Measurements from ENCODE around the gene IL9.

IL9 gene

DNA sequence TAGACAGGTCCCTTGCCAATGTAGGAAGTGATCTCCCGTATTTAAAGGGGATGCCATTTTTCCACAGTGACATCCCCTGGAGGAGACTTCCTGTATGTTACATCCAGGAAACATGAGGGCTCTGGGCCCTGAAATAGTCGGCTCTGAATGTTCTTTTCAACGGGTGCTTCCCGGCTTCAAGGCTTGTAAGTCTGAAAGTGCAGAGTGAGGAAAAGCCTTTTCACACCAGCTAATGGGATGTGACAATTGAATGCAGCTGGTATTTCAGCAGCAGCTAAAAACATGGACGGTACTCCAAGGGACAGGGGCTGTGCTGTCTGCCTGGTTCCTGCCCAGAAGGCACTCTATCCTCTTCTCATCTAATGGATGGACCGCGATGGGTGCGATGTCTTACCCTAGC, 1.4 kb downstream of the IL9 start:
- H3K9me3 ChIP-seq (ENCODE audit: control insufficient read depth, low read length), result no peaks in the 10 kb centered on the region
- no peak overlapping the region for H3K27ac ChIP-seq (ENCODE audit: insufficient read depth, low read depth, low read length, poor library complexity, severe bottlenecking)
- no peaks in the 10 kb centered on the region for H3K27me3 ChIP-seq (ENCODE audit: control insufficient read depth, insufficient read depth, low read length, poor library complexity, severe bottlenecking)
- 85 to 87% methylated on average over 8 of the region's 8 CpGs for WGBS, 2 experiments
- H3K36me3 ChIP-seq (ENCODE audit: control insufficient read depth, insufficient read depth, low read length), result no peaks in the 10 kb centered on the region
- no peaks in the 10 kb centered on the region for H3K4me1 ChIP-seq (ENCODE audit: control insufficient read depth, insufficient read depth, low read length)
- no peak overlapping the region for H3K4me3 ChIP-seq (ENCODE audit: insufficient read depth, low read depth, low read length)

- H3K36me3 ChIP-seq (ENCODE audit: control insufficient read depth, insufficient read depth, low read length), result no peaks in the 10 kb centered on the region
- H3K9me3 ChIP-seq (ENCODE audit: control insufficient read depth, low read length), result no peaks in the 10 kb centered on the region
- H3K4me3 ChIP-seq (ENCODE audit: insufficient read depth, low read depth, low read length), result no peak overlapping the region
- no peaks in the 10 kb centered on the region for H3K4me1 ChIP-seq (ENCODE audit: control insufficient read depth, insufficient read depth, low read length)
- no peak overlapping the region for H3K27ac ChIP-seq (ENCODE audit: insufficient read depth, low read depth, low read length, poor library complexity, severe bottlenecking)
- peaks cover 13% of the 10 kb centered on the region for H3K27me3 ChIP-seq (ENCODE audit: control insufficient read depth, insufficient read depth, low read length, poor library complexity, severe bottlenecking)
Measured at GRCh38 chr5:135891791-135892190, 3.9 kb downstream of the IL9 start.

DNA sequence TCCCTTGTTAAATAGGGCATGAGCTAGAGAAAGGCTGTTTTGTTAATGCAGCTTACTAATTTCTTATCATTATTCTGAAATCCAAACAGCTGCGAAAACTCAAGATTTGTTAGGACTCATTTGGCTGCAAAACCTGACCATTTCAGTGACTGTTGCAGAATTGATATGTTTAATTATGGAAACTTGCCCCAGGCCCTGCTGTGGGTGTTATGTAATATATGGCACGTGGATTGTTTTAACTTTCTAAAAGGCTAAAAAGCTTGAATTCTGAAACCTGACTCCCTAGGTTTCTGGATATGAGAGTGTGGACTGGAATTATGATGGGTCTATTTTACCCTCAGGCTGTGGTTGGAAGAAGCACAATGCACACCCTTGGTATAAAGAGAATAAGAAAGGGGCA, 4.4 kb downstream of the IL9 start:
- no peaks in the 10 kb centered on the region for H3K4me1 ChIP-seq (ENCODE audit: control insufficient read depth, insufficient read depth, low read length)
- peaks cover 13% of the 10 kb centered on the region for H3K27me3 ChIP-seq (ENCODE audit: control insufficient read depth, insufficient read depth, low read length, poor library complexity, severe bottlenecking)
- H3K4me3 ChIP-seq (ENCODE audit: insufficient read depth, low read depth, low read length), result no peak overlapping the region
- no peak overlapping the region for H3K27ac ChIP-seq (ENCODE audit: insufficient read depth, low read depth, low read length, poor library complexity, severe bottlenecking)
- no peaks in the 10 kb centered on the region for H3K36me3 ChIP-seq (ENCODE audit: control insufficient read depth, insufficient read depth, low read length)
- WGBS, 2 experiments, result 80 to 89% methylated on average over 2 of the region's 2 CpGs
- no peaks in the 10 kb centered on the region for H3K9me3 ChIP-seq (ENCODE audit: control insufficient read depth, low read length)

GRCh38 chr5:135890867-135891266, 4.8 kb downstream of the IL9 start:
- Histone ChIP-seq H3K27ac (ENCODE audit: insufficient read depth, low read depth, low read length, poor library complexity, severe bottlenecking) (no peak overlapping the region), H3K27me3 (ENCODE audit: control insufficient read depth, insufficient read depth, low read length, poor library complexity, severe bottlenecking) (peaks cover 13% of the 10 kb centered on the region), H3K9me3 (ENCODE audit: control insufficient read depth, low read length) (no peaks in the 10 kb centered on the region), H3K4me3 (ENCODE audit: insufficient read depth, low read depth, low read length) (no peak overlapping the region), H3K36me3 (ENCODE audit: control insufficient read depth, insufficient read depth, low read length) (no peaks in the 10 kb centered on the region), H3K4me1 (ENCODE audit: control insufficient read depth, insufficient read depth, low read length) (no peaks in the 10 kb centered on the region)
- WGBS, 2 experiments, result 92 to 94% methylated on average over 4 to 5 of the region's 5 CpGs

DNA sequence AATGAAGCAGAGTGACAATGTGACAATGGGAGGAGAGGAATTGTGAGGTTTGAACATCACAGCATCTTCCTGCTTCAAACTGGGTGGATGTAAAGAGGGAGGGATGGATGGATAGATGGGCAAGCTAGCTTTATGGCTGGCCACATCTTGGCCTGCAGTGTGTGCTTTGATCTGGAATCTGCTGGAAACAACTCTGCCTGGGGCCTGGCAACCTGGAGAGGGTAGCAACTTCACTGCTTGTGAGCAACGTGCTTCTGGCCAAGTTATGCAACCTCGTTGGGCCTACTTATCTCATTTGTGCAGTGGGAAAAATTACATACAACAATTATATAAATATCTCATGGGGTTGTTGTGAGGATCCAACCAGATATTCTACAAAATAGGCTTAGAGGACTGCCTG, 5.3 kb downstream of the IL9 start:
- Histone ChIP-seq H3K4me3 (ENCODE audit: insufficient read depth, low read depth, low read length) (no peak overlapping the region), H3K27ac (ENCODE audit: insufficient read depth, low read depth, low read length, poor library complexity, severe bottlenecking) (no peak overlapping the region), H3K27me3 (ENCODE audit: control insufficient read depth, insufficient read depth, low read length, poor library complexity, severe bottlenecking) (peaks cover 18% of the 10 kb centered on the region), H3K36me3 (ENCODE audit: control insufficient read depth, insufficient read depth, low read length) (no peaks in the 10 kb centered on the region), H3K9me3 (ENCODE audit: control insufficient read depth, low read length) (no peaks in the 10 kb centered on the region), H3K4me1 (ENCODE audit: control insufficient read depth, insufficient read depth, low read length) (no peaks in the 10 kb centered on the region)
- WGBS, 2 experiments, result 81 to 88% methylated on average over 1 to 2 of the region's 2 CpGs

DNA sequence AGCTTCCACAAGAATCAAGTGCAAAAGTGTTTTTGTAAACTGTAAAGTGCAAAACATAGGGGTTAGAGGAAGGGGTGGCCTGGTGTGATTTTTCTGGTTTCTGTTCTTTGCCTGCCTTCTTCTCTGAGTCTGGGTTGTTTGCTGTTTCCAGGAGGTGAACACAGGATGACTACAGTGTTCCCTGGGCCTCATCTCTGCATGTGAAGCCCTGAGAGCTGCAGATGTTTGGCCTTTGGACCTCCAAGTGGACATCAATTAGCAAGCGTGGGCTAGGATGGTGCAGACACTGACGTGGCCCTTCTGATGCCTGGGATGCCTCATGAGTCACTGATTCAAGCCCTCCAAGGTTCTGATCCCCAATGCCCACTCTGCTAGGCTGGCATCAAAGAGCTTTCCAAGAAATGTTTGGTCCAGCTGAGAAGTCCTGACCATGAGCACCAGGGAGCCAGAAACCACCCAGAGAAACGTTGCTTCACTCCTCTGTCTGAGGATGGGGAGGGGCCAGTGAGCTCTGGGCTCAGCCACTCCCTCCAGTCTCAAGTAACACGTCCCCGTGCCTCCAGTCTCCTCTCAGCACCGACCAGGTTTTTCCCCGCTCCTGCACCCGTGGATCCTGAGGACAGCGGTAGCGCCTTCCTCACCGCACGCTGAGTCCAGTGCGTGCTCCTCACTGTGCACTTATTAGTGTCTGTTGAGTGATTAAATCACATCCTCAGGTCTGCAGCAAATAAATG, 7.6 kb downstream of the IL9 start:
- H3K36me3 ChIP-seq (ENCODE audit: control insufficient read depth, insufficient read depth, low read length), result no peaks in the 10 kb centered on the region
- no peaks in the 10 kb centered on the region for H3K9me3 ChIP-seq (ENCODE audit: control insufficient read depth, low read length)
- H3K4me1 ChIP-seq (ENCODE audit: control insufficient read depth, insufficient read depth, low read length), result no peaks in the 10 kb centered on the region
- H3K27ac ChIP-seq (ENCODE audit: insufficient read depth, low read depth, low read length, poor library complexity, severe bottlenecking), result no peak overlapping the region
- peaks cover 18% of the 10 kb centered on the region for H3K27me3 ChIP-seq (ENCODE audit: control insufficient read depth, insufficient read depth, low read length, poor library complexity, severe bottlenecking)
- no peak overlapping the region for H3K4me3 ChIP-seq (ENCODE audit: insufficient read depth, low read depth, low read length)
- WGBS, 2 experiments, result 44 to 45% methylated on average over 13 of the region's 13 CpGs

DNA sequence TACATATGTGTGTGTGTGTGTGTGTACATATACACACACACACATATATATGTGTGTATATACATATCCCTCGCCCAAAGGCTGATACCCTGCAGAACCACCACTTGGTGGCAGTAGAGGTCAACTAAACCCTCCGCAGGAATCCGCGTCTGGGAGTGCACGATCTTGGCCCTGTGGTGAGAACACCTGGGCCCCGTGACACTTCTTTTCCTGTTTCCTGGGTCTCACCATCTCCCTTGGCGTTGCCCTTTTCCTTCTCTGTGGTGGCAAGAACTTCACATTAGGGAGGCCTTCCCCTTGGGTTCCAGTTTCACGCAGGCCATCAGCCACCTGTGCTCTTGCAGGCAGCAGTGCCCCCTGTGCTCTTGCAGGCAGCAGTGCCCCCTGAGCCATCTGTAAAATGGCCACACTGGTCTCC, 8.2 kb downstream of the IL9 start:
- Histone ChIP-seq H3K27ac (ENCODE audit: insufficient read depth, low read depth, low read length, poor library complexity, severe bottlenecking) (no peak overlapping the region), H3K36me3 (ENCODE audit: control insufficient read depth, insufficient read depth, low read length) (no peaks in the 10 kb centered on the region), H3K4me3 (ENCODE audit: insufficient read depth, low read depth, low read length) (no peak overlapping the region), H3K27me3 (ENCODE audit: control insufficient read depth, insufficient read depth, low read length, poor library complexity, severe bottlenecking) (peaks cover 18% of the 10 kb centered on the region), H3K9me3 (ENCODE audit: control insufficient read depth, low read length) (no peaks in the 10 kb centered on the region), H3K4me1 (ENCODE audit: control insufficient read depth, insufficient read depth, low read length) (no peaks in the 10 kb centered on the region)
- WGBS, 2 experiments, result 8 to 9% methylated on average over 8 of the region's 8 CpGs

DNA sequence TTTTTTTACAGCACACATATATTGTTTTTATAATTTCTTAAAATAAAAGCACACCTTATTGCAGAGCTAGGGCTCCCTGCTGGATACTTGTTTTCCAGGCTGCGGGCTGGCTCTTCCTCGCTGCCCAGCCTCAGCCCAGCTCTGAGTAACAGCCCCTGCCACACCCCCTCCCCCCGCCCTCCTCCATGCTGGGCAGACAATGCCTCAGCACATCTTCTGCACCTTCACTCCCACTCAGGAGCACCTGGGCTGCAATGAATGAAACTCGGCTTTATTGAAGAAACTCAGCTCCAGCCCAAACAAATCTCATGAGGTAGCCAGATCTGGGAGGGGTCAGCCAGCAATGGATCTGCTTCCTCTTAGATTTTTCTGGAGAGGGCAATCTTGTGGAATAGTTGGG, 9.5 kb downstream of the IL9 start:
- Histone ChIP-seq H3K27ac (ENCODE audit: insufficient read depth, low read depth, low read length, poor library complexity, severe bottlenecking) (no peak overlapping the region), H3K27me3 (ENCODE audit: control insufficient read depth, insufficient read depth, low read length, poor library complexity, severe bottlenecking) (peaks cover 18% of the 10 kb centered on the region), H3K9me3 (ENCODE audit: control insufficient read depth, low read length) (no peaks in the 10 kb centered on the region), H3K4me3 (ENCODE audit: insufficient read depth, low read depth, low read length) (no peak overlapping the region), H3K4me1 (ENCODE audit: control insufficient read depth, insufficient read depth, low read length) (no peaks in the 10 kb centered on the region), H3K36me3 (ENCODE audit: control insufficient read depth, insufficient read depth, low read length) (no peaks in the 10 kb centered on the region)
- WGBS, 2 experiments, result 44 to 48% methylated on average over 3 to 4 of the region's 4 CpGs

- Histone ChIP-seq H3K36me3 (ENCODE audit: control insufficient read depth, insufficient read depth, low read length) (no peaks in the 10 kb centered on the region), H3K27me3 (ENCODE audit: control insufficient read depth, insufficient read depth, low read length, poor library complexity, severe bottlenecking) (peaks cover 18% of the 10 kb centered on the region), H3K9me3 (ENCODE audit: control insufficient read depth, low read length) (no peaks in the 10 kb centered on the region), H3K4me3 (ENCODE audit: insufficient read depth, low read depth, low read length) (no peak overlapping the region), H3K27ac (ENCODE audit: insufficient read depth, low read depth, low read length, poor library complexity, severe bottlenecking) (no peak overlapping the region), H3K4me1 (ENCODE audit: control insufficient read depth, insufficient read depth, low read length) (no peaks in the 10 kb centered on the region)
- 95 to 96% methylated on average over 3 of the region's 3 CpGs for WGBS, 2 experiments
Measured at GRCh38 chr5:135885031-135885430, 10.6 kb downstream of the IL9 start.

DNA sequence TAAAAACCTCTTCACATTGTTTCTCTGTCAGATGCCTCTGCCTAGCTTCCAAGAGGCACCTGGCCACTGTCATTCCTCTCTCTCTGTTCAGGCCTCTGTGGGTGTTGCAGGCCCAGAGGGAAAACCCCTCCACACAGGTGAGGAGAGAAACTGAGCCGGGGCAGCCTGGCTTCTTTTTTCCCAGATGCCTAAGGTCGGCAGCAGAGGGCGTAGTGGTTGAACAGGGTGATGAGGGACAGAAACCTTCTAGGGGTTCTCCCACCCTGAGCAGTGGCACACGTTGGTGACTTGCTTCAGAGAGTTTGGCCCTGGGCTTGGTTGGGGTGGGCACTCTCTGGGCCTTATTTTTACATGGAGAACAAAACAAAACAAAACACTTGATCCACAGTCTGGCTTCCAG, 12.2 kb downstream of the IL9 start:
- Histone ChIP-seq H3K9me3 (ENCODE audit: control insufficient read depth, low read length) (no peaks in the 10 kb centered on the region), H3K4me1 (ENCODE audit: control insufficient read depth, insufficient read depth, low read length) (no peaks in the 10 kb centered on the region), H3K36me3 (ENCODE audit: control insufficient read depth, insufficient read depth, low read length) (no peaks in the 10 kb centered on the region), H3K27me3 (ENCODE audit: control insufficient read depth, insufficient read depth, low read length, poor library complexity, severe bottlenecking) (peaks cover 15% of the 10 kb centered on the region), H3K27ac (ENCODE audit: insufficient read depth, low read depth, low read length, poor library complexity, severe bottlenecking) (no peak overlapping the region), H3K4me3 (ENCODE audit: insufficient read depth, low read depth, low read length) (no peak overlapping the region)
- 56 to 68% methylated on average over 4 of the region's 4 CpGs for WGBS, 2 experiments

GRCh38 chr5:135883026-135883425, 12.6 kb downstream of the IL9 start:
- Histone ChIP-seq H3K27ac (ENCODE audit: insufficient read depth, low read depth, low read length, poor library complexity, severe bottlenecking) (no peak overlapping the region), H3K27me3 (ENCODE audit: control insufficient read depth, insufficient read depth, low read length, poor library complexity, severe bottlenecking) (peaks cover 11% of the 10 kb centered on the region), H3K9me3 (ENCODE audit: control insufficient read depth, low read length) (no peaks in the 10 kb centered on the region), H3K4me1 (ENCODE audit: control insufficient read depth, insufficient read depth, low read length) (no peaks in the 10 kb centered on the region), H3K4me3 (ENCODE audit: insufficient read depth, low read depth, low read length) (no peak overlapping the region), H3K36me3 (ENCODE audit: control insufficient read depth, insufficient read depth, low read length) (no peaks in the 10 kb centered on the region)
- 84 to 89% methylated on average over 3 of the region's 3 CpGs for WGBS, 2 experiments
